K562 (cell line): ENCODE measurements around the gene GJD2. TPM values are rescaled to one million over a fixed set of nuclear protein-coding genes. Genes with fewer than 3 reads are reported as not detected.

Source experiments
- ARHGAP35 ChIP-seq: fragments of 450-650 bp; IDR thresholded peaks from 2 replicates; pipeline ENCODE4 v1.6.1; 2018; ENCODE audit not compliant: partially characterized antibody
- ATF1 ChIP-seq, 2 experiments: fragments of 450-650 bp in 1 of 2; IDR thresholded peaks; 2 replicates each; pipeline ENCODE4 v1.6.1; 2016; ENCODE audit warnings: missing compliant biosample characterization in 1 of 2, missing genetic modification characterization in 1 of 2
- CC2D1A ChIP-seq: fragments of 450-650 bp; IDR thresholded peaks from 2 replicates; pipeline ENCODE4 v1.6.1; 2017; ENCODE audit warnings: mild to moderate bottlenecking
- CEBPG ChIP-seq, 3 experiments: fragments of 200-800 bp in 1 of 3; sonication (Bioruptor generic) in 1 of 3; sonication (generic) in 1 of 3; formaldehyde crosslinking in 1 of 3; IDR thresholded peaks in 2 of 3; conservative IDR thresholded peaks in 1 of 3; 2 replicates each; pipeline versions ENCODE4 v1.6.1 to v1.8.0; 2016 to 2022; ENCODE audit warnings: missing compliant biosample characterization in 2 of 3, missing genetic modification characterization in 2 of 3, mild to moderate bottlenecking in 1 of 3, missing genetic modification reagents in 1 of 3
- CREB1 ChIP-seq, 2 experiments: sonication (generic) in 1 of 2; formaldehyde crosslinking in 1 of 2; IDR thresholded peaks; 2 replicates each; pipeline versions ENCODE4 v1.6.1 to v1.8.0; 2012 to 2022; ENCODE audit warnings: inconsistent platforms in 1 of 2, mild to moderate bottlenecking in 1 of 2, missing genetic modification reagents in 1 of 2, moderate library complexity in 1 of 2
- JUN ChIP-seq, 2 experiments: sonication (generic) in 1 of 2; formaldehyde crosslinking in 1 of 2; IDR thresholded peaks; 2 replicates each; pipeline versions ENCODE4 v1.6.1 to v1.8.0; 2012 to 2022; ENCODE audit warnings: borderline replicate concordance in 2 of 2, mild to moderate bottlenecking in 2 of 2, improper control_type of control experiment in 1 of 2, low read depth in 1 of 2, low read length in 1 of 2, missing genetic modification reagents in 1 of 2
- MAFG ChIP-seq: fragments of 450-650 bp; conservative IDR thresholded peaks from 2 replicates; pipeline ENCODE4 v1.6.1; 2016; ENCODE audit warnings: missing genetic modification characterization, missing compliant biosample characterization
- NFXL1 ChIP-seq: fragments of 450-650 bp; formaldehyde crosslinking; IDR thresholded peaks from 2 replicates; pipeline ENCODE4 v1.4.0; 2021; ENCODE audit warnings: mild to moderate bottlenecking
- POLR2H ChIP-seq: IDR thresholded peaks from 2 replicates; pipeline ENCODE4 v1.6.1; 2016; ENCODE audit warnings: missing genetic modification characterization, low read depth, mild to moderate bottlenecking, control low read depth, missing compliant biosample characterization, moderate library complexity
- PTTG1 ChIP-seq: fragments of 450-650 bp; IDR thresholded peaks from 2 replicates; pipeline ENCODE4 v1.6.1; 2016; ENCODE audit warnings: low read depth, mild to moderate bottlenecking, missing genetic modification characterization, missing compliant biosample characterization
- SMAD4 ChIP-seq: fragments of 250-450 bp; sonication (Bioruptor Pico); conservative IDR thresholded peaks from 2 replicates; pipeline ENCODE4 v1.8.0; 2021; ENCODE audit warnings: inconsistent platforms, mild to moderate bottlenecking, moderate library complexity
- TEAD4 ChIP-seq, 2 experiments: sonication (generic) in 1 of 2; formaldehyde crosslinking in 1 of 2; IDR thresholded peaks; 2 replicates each; pipeline versions ENCODE4 v1.6.1 to v1.8.0; 2012 to 2022; ENCODE audit warnings: borderline replicate concordance in 1 of 2, inconsistent platforms in 1 of 2, low read length in 1 of 2, mild to moderate bottlenecking in 1 of 2, missing genetic modification reagents in 1 of 2
- TSC22D4 ChIP-seq: fragments of 450-650 bp; IDR thresholded peaks from 2 replicates; pipeline ENCODE4 v1.6.1; 2016; ENCODE audit warnings: missing genetic modification characterization, missing biosample characterization, control low read depth
- ZKSCAN3 ChIP-seq: fragments of 250-450 bp; sonication (Bioruptor Pico); IDR thresholded peaks from 2 replicates; pipeline ENCODE4 v1.4.0; 2020
- ZNF324 ChIP-seq: fragments of 250-450 bp; sonication (Bioruptor Pico); IDR thresholded peaks from 2 replicates; pipeline ENCODE4 v1.4.0; 2020; ENCODE audit warnings: mild to moderate bottlenecking
- ZNF354B ChIP-seq: fragments of 250-450 bp; sonication (Bioruptor Pico); IDR thresholded peaks from 2 replicates; pipeline ENCODE4 v1.4.0; 2020
- ZNF407 ChIP-seq: fragments of 450-650 bp; IDR thresholded peaks from 2 replicates; pipeline ENCODE4 v1.6.1; 2016; ENCODE audit warnings: low read depth
- polyA plus RNA-seq, 8 experiments: library from polyadenylated mRNA; depleted of rRNA in 4 of 8; stranded (reverse) in 5 of 8; unstranded in 3 of 8; fragments of >200 nt; fragmentation: Nextera tagmentation in 2 of 8; fragmentation: Illumina TruSeq in 1 of 8; extraction: Ambion mirVana in 2 of 8; extraction: Trizol in 1 of 8; gene quantifications; 2 replicates each; pipeline versions ENCODE4 v1.2.1 to v1.2.3, GENCODE V29; 2011 to 2014; ENCODE audit warnings: inconsistent platforms in 1 of 8, missing spikeins in 1 of 8
- total RNA-seq, 7 experiments: library from RNA; depleted of rRNA in 6 of 7; stranded (reverse); fragments of >200 nt in 6 of 7; fragmentation: Illumina TruSeq in 2 of 7; extraction: Trizol in 2 of 7; gene quantifications; 2 replicates each; pipeline versions ENCODE4 v1.2.1 to v1.2.3, GENCODE V29; 2011 to 2021; ENCODE audit warnings: low replicate concordance in 1 of 7
- TF ChIP-seq, protein P1 (sequence below): IDR thresholded peaks from 2 replicates; pipeline ENCODE4 v1.6.1; 2011; ENCODE audit not compliant: insufficient read length; ENCODE audit errors: extremely low read depth

GJD2 gene
- total and polyA plus RNA-seq, 9 of the 15 experiments (the other 6 are each of a cell fraction or from before 2014, with no cell fraction given) = not detected

DNA sequence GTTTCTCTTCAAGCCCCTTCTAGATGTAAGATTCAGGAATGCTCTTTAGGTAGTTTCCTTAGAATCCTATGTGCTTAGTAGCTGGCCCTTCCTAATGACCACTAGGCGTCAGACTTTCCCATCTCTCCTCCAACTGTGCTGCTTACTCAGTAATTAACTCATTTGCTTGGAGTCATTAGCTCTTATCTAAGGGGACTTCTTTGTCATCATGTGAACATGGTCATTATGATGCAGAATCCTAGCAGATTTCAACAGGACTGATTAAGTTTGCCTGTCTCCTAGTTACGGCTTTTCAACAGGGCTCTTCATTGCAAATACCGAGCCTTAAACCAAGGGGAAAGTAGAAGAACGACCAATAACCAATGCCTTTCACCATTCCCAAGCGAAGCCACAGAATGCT, 46.4 kb downstream of the GJD2 start (continued):
- TF ChIP-seq CREB1 (IDR thresholded peaks at IDR 0.05) (0 out of 2 replicates have a peak, but pooled peaks have one; percentile 29), CREB1 (CRISPR knock-in tag; IDR thresholded peaks at IDR 0.05) (no peak), MAFG (tag) (peak; percentile 47), NFXL1 (CRISPR knock-in tag) (no peak), PTTG1 (tag) (no peak), JUN (IDR thresholded peaks at IDR 0.05; ENCODE audit: borderline replicate concordance, low read depth, low read length) (0 out of 2 replicates have a peak, but pooled peaks have one; percentile 34), JUN (CRISPR knock-in tag; IDR thresholded peaks at IDR 0.05; ENCODE audit: borderline replicate concordance) (no peak), ZNF407 (no peak), TEAD4 (IDR thresholded peaks at IDR 0.05; ENCODE audit: low read length) (0 out of 2 replicates have a peak, but pooled peaks have one; percentile 26), TEAD4 (CRISPR knock-in tag; IDR thresholded peaks at IDR 0.05; ENCODE audit: borderline replicate concordance) (no peak), ARHGAP35 (no peak), ZNF324 (no peak), ZNF354B (CRISPR knock-in tag) (no peak), CEBPG (CRISPR knock-in tag; IDR thresholded peaks at IDR 0.05) (0 out of 2 replicates have a peak, but pooled peaks have one; percentile 14), CEBPG (tag; conservative IDR thresholded peaks at IDR 0.05 in 1 of 2, IDR thresholded peaks at IDR 0.05 in 1 of 2) (no peak; a peak in 1 of 4 replicates), TSC22D4 (no peak), CC2D1A (0 out of 2 replicates have a peak, but pooled peaks have one; percentile 41), ZKSCAN3 (CRISPR knock-in tag) (no peak), POLR2H (no peak), SMAD4 (CRISPR knock-in tag) (no peak), ATF1 (CRISPR knock-in tag; IDR thresholded peaks at IDR 0.05) (no peak), ATF1 (tag; IDR thresholded peaks at IDR 0.05) (peak; percentile 50)
- TF ChIP-seq, protein P1, sequence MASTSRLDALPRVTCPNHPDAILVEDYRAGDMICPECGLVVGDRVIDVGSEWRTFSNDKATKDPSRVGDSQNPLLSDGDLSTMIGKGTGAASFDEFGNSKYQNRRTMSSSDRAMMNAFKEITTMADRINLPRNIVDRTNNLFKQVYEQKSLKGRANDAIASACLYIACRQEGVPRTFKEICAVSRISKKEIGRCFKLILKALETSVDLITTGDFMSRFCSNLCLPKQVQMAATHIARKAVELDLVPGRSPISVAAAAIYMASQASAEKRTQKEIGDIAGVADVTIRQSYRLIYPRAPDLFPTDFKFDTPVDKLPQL = no peak
- TF ChIP-seq, all 486 proteins: peak for 33
